Ascending aorta (tissue), 2 donors: ENCODE data around the gene ZSCAN21. TPM values are rescaled to one million over a fixed set of nuclear protein-coding genes. Genes with fewer than 3 reads are reported as not detected.
"Not testable (repeated sequence)": the region's sequence is repeated elsewhere in the genome, so short reads cannot be mapped to it uniquely, and the experiment has no call there.

ENCODE experiments used
- DNase-seq, 2 donors: peaks; one replicate each; pipeline ENCODE4 v3.0.0-alpha.2; 2019; ENCODE audit warnings: low spot score in 2 of 2
- H3K27ac ChIP-seq, 2 donors: fragments of 200-600 bp; sonication (generic); one replicate each; pipeline ENCODE4 v1.5.1; 2016 to 2017; ENCODE audit warnings: mild to moderate bottlenecking in 1 of 2
- H3K27me3 ChIP-seq: fragments of 200-600 bp; sonication (generic); one replicate; pipeline ENCODE4 v1.5.1; 2017
- H3K36me3 ChIP-seq, 2 donors: fragments of 200-600 bp; sonication (generic); one replicate each; pipeline ENCODE4 v1.5.1; 2016
- H3K4me1 ChIP-seq, 2 donors: fragments of 200-600 bp; sonication (generic); one replicate each; pipeline ENCODE4 v1.5.1; 2016 to 2017; ENCODE audit warnings: mild to moderate bottlenecking in 1 of 2
- H3K4me3 ChIP-seq, 2 donors: fragments of 200-600 bp; sonication (generic); one replicate each; pipeline ENCODE4 v1.5.1; 2016 to 2017; ENCODE audit warnings: mild to moderate bottlenecking in 1 of 2
- H3K9me3 ChIP-seq, 2 donors: fragments of 200-600 bp; sonication (generic); one replicate each; pipeline ENCODE4 v1.5.1; 2016
- CTCF ChIP-seq, 3 experiments: fragments of 200-600 bp in 2 of 3; fragments of 450-650 bp in 1 of 3; sonication (generic) in 2 of 3; IDR thresholded peaks; one replicate each; pipeline ENCODE4 v1.5.1; 2016 to 2019; ENCODE audit warnings: antibody characterized with exemption in 3 of 3, mild to moderate bottlenecking in 1 of 3, moderate library complexity in 1 of 3
- intact Hi-C: fragments of 100-400 bp; cut with DNase I; formaldehyde crosslinking; loops from one replicate; pipeline ENCODE4 v1.15.1; 2023
- total RNA-seq: library from RNA; depleted of rRNA; stranded (reverse); fragments of >200 nt; gene quantifications from one replicate; pipeline ENCODE4 v1.1.0, GENCODE V29; 2016

ZSCAN21 gene
- 58.5 TPM for total RNA-seq

- peak; percentile 57 to 93 for DNase-seq
- intact Hi-C loops, result loop anchor here (1.0 kb wide), 3 partner anchors 32 to 51 kb away; partner anchors contain the start of genes ZKSCAN1 and ZNF3
- H3K36me3 ChIP-seq, result no peaks in the 10 kb centered on the region
- peak in 2 of 3 experiments; percentile 23 to 29 for TF ChIP-seq CTCF (IDR thresholded peaks at IDR 0.05)
- H3K4me1 ChIP-seq, result peaks cover 5 to 9% of the 10 kb centered on the region in 2 donors
- peak within 1 kb of the TSS; percentile 65 to 88 for H3K4me3 ChIP-seq
- no peaks in the 10 kb centered on the region for H3K27me3 ChIP-seq
- no peaks in the 10 kb centered on the region for H3K9me3 ChIP-seq
- peak within 1 kb of the TSS; percentile 87 to 97 for H3K27ac ChIP-seq
These were observed at the start of gene ZSCAN21 for GRCh38 chr7:100049441-100050291. Gene ZSCAN21, plus strand, starts transcription at chr7:100049774. Its CDS starts 7,233 bp downstream, at chr7:100057007.

- intact Hi-C loops, result no loop called here
- Histone ChIP-seq H3K4me3 (no peak overlapping the region), H3K27ac (no peak overlapping the region), H3K36me3 (no peaks in the 10 kb centered on the region), H3K27me3 (no peaks in the 10 kb centered on the region), H3K4me1 (peaks cover 0 to 8% of the 10 kb centered on the region in 2 donors), H3K9me3 (no peaks in the 10 kb centered on the region)
- TF ChIP-seq CTCF (IDR thresholded peaks at IDR 0.05), result no peak
- DNase-seq, result no peak
These were observed 49.3 kb upstream of the ZSCAN21 start for GRCh38 chr7:100000239-100000638.

- no peaks in the 10 kb centered on the region for H3K27me3 ChIP-seq
These were observed 45.6 kb upstream of the ZSCAN21 start for GRCh38 chr7:100003711-100004661.

GRCh38 chr7:100007887-100008286, 41.7 kb upstream of the ZSCAN21 start:
- no peaks in the 10 kb centered on the region for H3K4me1 ChIP-seq
- H3K36me3 ChIP-seq, result no peaks in the 10 kb centered on the region
- no peaks in the 10 kb centered on the region for H3K27me3 ChIP-seq
- no peaks in the 10 kb centered on the region for H3K9me3 ChIP-seq
- H3K4me3 ChIP-seq, result no peak overlapping the region
- no peak for TF ChIP-seq CTCF (IDR thresholded peaks at IDR 0.05)
- no peak for DNase-seq
- no peak overlapping the region for H3K27ac ChIP-seq
- intact Hi-C loops, result no loop called here

More at GRCh38 chr7:100003711-100004661, 45.6 kb upstream of the ZSCAN21 start:
- no peaks in the 10 kb centered on the region for H3K9me3 ChIP-seq
- no peak for DNase-seq
- no peaks in the 10 kb centered on the region for H3K4me1 ChIP-seq
- TF ChIP-seq CTCF (IDR thresholded peaks at IDR 0.05), result no peak
- no peak overlapping the region for H3K4me3 ChIP-seq
- no peak overlapping the region for H3K27ac ChIP-seq
- H3K36me3 ChIP-seq, result no peaks in the 10 kb centered on the region
- intact Hi-C loops, result no loop called here

GRCh38 chr7:100008525-100008924, 41.0 kb upstream of the ZSCAN21 start:
- Histone ChIP-seq H3K36me3 (no peaks in the 10 kb centered on the region), H3K4me1 (no peaks in the 10 kb centered on the region), H3K4me3 (no peak overlapping the region), H3K27ac (no peak overlapping the region), H3K27me3 (no peaks in the 10 kb centered on the region), H3K9me3 (no peaks in the 10 kb centered on the region)
- DNase-seq, result no peak
- no peak for TF ChIP-seq CTCF (IDR thresholded peaks at IDR 0.05)
- intact Hi-C loops, result no loop called here

- H3K27ac ChIP-seq, H3K4me3 ChIP-seq, H3K36me3 ChIP-seq, H3K4me1 ChIP-seq, intact Hi-C loops, H3K9me3 ChIP-seq, DNase-seq, H3K27me3 ChIP-seq: not testable (repeated sequence)
These were observed 39.6 kb upstream of the ZSCAN21 start for GRCh38 chr7:100009952-100010351.
